T47D (cell line): ENCODE results near the gene MBD4.
A peak's percentile ranks its signal among the peaks of the same experiment; 100 is the strongest.

ENCODE experiments used
- DNase-seq, 2 experiments: peaks; one replicate each; pipeline versions ENCODE4 v3.0.0 to v3.0.0-alpha.2; 2011 to 2012; ENCODE audit warnings: low read depth in 1 of 2, low spot score in 1 of 2
- JUND ChIP-seq: IDR thresholded peaks from 2 replicates; pipeline ENCODE4 v1.6.1; 2012; ENCODE audit warnings: low read depth
- in situ Hi-C: cut with HindIII; loops from 2 replicates; pipeline ENCODE4 v1.10.0; 2016; ENCODE audit warnings: low sequenced_read_pairs, low pct_unique_long_range_greater_than_20kb

Gene MBD4

DNA sequence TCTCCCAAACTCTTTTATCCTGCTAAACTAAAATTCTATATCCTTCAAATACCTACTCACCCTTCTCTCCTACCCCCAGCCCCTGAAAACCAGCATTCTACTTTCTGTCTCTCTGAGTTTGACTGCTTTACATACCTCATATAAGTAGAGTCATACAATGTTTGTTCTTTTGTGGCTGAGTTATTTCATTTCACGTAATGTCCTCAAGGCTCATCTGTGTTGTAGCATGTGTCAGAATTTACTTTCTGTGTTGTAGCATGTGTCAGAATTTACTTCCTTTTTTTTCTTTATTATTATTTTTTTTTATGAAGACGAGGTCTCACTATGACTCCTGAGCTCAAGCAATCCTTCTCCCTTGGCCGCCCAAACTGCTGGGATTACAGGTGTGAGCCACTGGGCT is 20.4 kb upstream of the MBD4 start:
- no peak for DNase-seq
- TF ChIP-seq JUND, result no peak
- in situ Hi-C loops, result no loop called here

DNA sequence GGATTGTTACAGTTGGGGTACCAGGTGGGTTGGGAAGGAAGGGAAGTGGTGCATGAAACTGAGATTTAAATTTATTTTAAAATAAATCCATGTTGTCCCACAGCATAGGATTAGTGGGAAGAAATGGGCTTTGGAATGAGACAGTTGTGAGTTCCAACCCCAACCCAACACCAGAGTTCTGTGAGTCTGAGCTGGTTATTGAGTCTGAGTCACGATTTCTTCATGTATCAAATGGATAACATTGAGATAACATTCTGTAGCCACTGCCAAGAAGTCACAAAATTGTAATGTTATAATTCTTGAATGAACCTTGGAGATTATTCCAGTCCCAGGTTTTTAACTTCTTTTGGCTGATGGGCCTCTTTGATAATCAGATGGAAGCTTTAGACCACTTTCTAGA is 14.0 kb upstream of the MBD4 start:
- DNase-seq, result no peak
- in situ Hi-C loops, result no loop called here
- no peak for TF ChIP-seq JUND

DNA sequence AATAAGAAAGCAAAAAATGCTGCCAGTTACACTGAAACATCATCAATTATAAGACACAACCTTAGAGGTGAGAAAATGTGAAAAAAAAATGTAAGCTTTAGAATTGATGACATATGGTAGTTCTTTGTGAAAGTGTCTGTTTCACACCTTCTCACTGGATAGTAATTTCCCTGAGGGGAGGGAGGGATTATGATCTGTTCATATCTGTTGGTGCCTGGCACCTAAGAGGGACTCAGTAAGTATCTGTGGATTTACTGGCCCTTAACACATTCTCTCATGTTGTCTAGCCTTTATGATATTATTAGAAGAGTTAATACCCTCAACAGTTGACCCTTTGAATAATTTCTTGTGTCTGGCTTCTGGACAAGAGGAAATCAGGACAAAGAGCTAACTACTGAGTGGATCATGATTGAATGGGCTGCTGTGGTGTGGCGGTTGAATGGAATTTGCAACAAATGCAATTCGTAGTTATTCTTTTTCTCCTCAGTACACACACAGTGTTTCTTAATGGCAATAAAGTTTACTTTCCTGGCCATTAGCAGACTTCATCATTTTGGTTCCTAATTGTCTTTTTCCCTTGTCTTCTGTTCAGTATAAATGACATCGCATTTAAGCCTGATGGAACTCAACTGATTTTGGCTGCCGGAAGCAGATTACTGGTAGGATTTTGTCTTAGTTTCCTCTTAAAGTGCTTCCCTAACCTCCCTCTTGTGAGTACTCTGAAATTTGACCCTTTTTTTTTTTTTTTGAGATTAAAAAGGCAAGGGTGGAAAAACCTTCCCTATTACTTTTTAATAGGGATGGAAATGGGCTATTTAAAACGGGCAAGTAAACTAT is 9.7 kb upstream of the MBD4 start:
- TF ChIP-seq JUND, result no peak
- DNase-seq, result no peak
- in situ Hi-C loops, result no loop called here

GRCh38 chr3:129448186-129448895 is 8.6 kb upstream of the MBD4 start:
- in situ Hi-C loops, result no loop called here
- TF ChIP-seq JUND, result no peak
- DNase-seq, result peak in 1 of 2 experiments; percentile 53

GRCh38 chr3:129446926-129447325 is 7.2 kb upstream of the MBD4 start:
- in situ Hi-C loops, result no loop called here
- no peak for TF ChIP-seq JUND
- no peak for DNase-seq

DNA sequence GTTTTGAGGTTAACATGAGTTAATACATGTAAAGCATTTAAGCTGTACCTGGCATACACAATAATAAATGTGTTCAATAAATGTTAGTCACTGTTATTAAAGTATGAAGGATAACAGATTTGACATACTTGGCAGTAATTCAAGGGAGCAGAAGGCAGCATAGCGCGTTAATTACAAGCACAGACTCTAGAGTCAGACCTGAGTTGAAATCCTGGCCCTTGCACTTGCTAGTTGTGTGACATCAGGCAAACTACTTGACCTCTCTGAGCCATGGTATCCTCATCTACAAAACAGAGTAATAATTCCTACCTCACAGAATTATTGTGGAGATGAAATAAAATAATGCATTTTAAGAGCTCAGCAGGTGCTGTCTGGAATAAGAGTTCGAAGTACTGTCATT is 5.7 kb upstream of the MBD4 start:
- in situ Hi-C loops, result no loop called here
- TF ChIP-seq JUND, result no peak
- DNase-seq, result no peak

GRCh38 chr3:129442947-129443346 is 3.2 kb upstream of the MBD4 start:
- in situ Hi-C loops, result no loop called here

GRCh38 chr3:129442486-129442885 is 2.7 kb upstream of the MBD4 start:
- no peak for TF ChIP-seq JUND
- no peak for DNase-seq
- in situ Hi-C loops, result no loop called here

More at GRCh38 chr3:129442947-129443346, 3.2 kb upstream of the MBD4 start:
- no peak for TF ChIP-seq JUND
- DNase-seq, result no peak

GRCh38 chr3:129441782-129442181 is 2.0 kb upstream of the MBD4 start:
- in situ Hi-C loops, result no loop called here
- no peak for TF ChIP-seq JUND
- DNase-seq, result no peak

DNA sequence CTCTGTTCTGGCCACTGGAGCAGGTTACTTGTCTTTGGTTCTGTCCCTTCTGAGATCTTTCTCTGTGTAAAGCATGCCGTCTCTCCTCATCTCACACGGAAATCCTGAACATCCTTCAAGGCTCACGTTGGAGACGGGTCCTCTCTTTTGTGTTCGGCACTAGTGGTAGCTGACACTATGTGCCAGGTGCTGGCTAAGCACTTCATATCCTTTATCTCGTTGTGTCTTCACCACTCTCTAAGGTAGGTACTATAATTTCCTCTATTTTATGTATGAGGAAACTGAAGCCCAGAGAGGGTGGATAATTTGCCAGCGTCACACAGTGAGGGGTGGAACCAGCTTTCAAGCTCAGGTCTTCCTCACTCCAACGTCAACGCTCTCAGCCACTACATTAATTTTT is 1.5 kb upstream of the MBD4 start:
- no peak for TF ChIP-seq JUND
- peak in 1 of 2 experiments; percentile 6 for DNase-seq
- in situ Hi-C loops, result no loop called here

GRCh38 chr3:129440618-129441190 is 956 bp upstream of the MBD4 start:
- in situ Hi-C loops, result no loop called here
- TF ChIP-seq JUND, result no peak
- no peak for DNase-seq

- in situ Hi-C loops, result no loop called here
- no peak for TF ChIP-seq JUND
- peak; percentile 18 to 22 for DNase-seq
These were observed 427 bp downstream of the MBD4 start for GRCh38 chr3:129439226-129439816.

GRCh38 chr3:129435367-129435766 is 4.4 kb downstream of the MBD4 start:
- no peak for TF ChIP-seq JUND
- in situ Hi-C loops, result no loop called here
- no peak for DNase-seq
